ENCODE measurements around the gene MUSTN1.

MUSTN1 gene

GRCh38 chr3:52798978-52799476 lies 35.8 kb downstream of the MUSTN1 start:
- TF ChIP-seq POLR2AphosphoS5 (IDR thresholded peaks at IDR 0.05; ENCODE audit: low read depth, low read length) (no peak), FOXP2 (optimal IDR thresholded peaks at IDR 0.05; ENCODE audit: borderline replicate concordance, extremely low read depth, extremely low read length, insufficient read depth) (no peak), TAF1 (IDR thresholded peaks at IDR 0.05; ENCODE audit: borderline replicate concordance, insufficient read depth, low read length) (no peak), SIN3A (IDR thresholded peaks at IDR 0.05; ENCODE audit: borderline replicate concordance, insufficient read depth, low read length) (no peak), REST (IDR thresholded peaks at IDR 0.05; ENCODE audit: insufficient read depth in 1 of 2, low read depth in 2 of 2, low read length in 2 of 2) (no peak)

GRCh38 chr3:52798376-52798977 lies 36.3 kb downstream of the MUSTN1 start:
- TF ChIP-seq REST (IDR thresholded peaks at IDR 0.05; ENCODE audit: insufficient read depth in 1 of 2, low read depth in 2 of 2, low read length in 2 of 2) (no peak), SIN3A (IDR thresholded peaks at IDR 0.05; ENCODE audit: borderline replicate concordance, insufficient read depth, low read length) (no peak), TAF1 (IDR thresholded peaks at IDR 0.05; ENCODE audit: borderline replicate concordance, insufficient read depth, low read length) (no peak), FOXP2 (optimal IDR thresholded peaks at IDR 0.05; ENCODE audit: borderline replicate concordance, extremely low read depth, extremely low read length, insufficient read depth) (no peak)

GRCh38 chr3:52796411-52796810 lies 38.4 kb downstream of the MUSTN1 start:
- TF ChIP-seq FOXP2 (optimal IDR thresholded peaks at IDR 0.05; ENCODE audit: borderline replicate concordance, extremely low read depth, extremely low read length, insufficient read depth) (no peak), REST (IDR thresholded peaks at IDR 0.05; ENCODE audit: insufficient read depth in 1 of 2, low read depth in 2 of 2, low read length in 2 of 2) (no peak), TAF1 (IDR thresholded peaks at IDR 0.05; ENCODE audit: borderline replicate concordance, insufficient read depth, low read length) (no peak), POLR2AphosphoS5 (IDR thresholded peaks at IDR 0.05; ENCODE audit: low read depth, low read length) (no peak), SIN3A (IDR thresholded peaks at IDR 0.05; ENCODE audit: borderline replicate concordance, insufficient read depth, low read length) (no peak)

- TF ChIP-seq POLR2AphosphoS5 (IDR thresholded peaks at IDR 0.05; ENCODE audit: low read depth, low read length) (no peak), REST (IDR thresholded peaks at IDR 0.05; ENCODE audit: insufficient read depth in 1 of 2, low read depth in 2 of 2, low read length in 2 of 2) (no peak), SIN3A (IDR thresholded peaks at IDR 0.05; ENCODE audit: borderline replicate concordance, insufficient read depth, low read length) (no peak), FOXP2 (optimal IDR thresholded peaks at IDR 0.05; ENCODE audit: borderline replicate concordance, extremely low read depth, extremely low read length, insufficient read depth) (no peak), TAF1 (IDR thresholded peaks at IDR 0.05; ENCODE audit: borderline replicate concordance, insufficient read depth, low read length) (no peak)
Measured at GRCh38 chr3:52795298-52795900, 39.4 kb downstream of the MUSTN1 start.

Data from PFSK-1 (cell line).